CD4-positive, alpha-beta T cell treated with Interferon alpha-2 for 1 hour (primary cell): ENCODE results near the gene DNAJB13.

Source experiments
- DNase-seq, 2 donors: peaks; one replicate each; pipeline ENCODE4 v3.0.0-alpha.2; 2020 to 2022

The DNAJB13 gene

DNA sequence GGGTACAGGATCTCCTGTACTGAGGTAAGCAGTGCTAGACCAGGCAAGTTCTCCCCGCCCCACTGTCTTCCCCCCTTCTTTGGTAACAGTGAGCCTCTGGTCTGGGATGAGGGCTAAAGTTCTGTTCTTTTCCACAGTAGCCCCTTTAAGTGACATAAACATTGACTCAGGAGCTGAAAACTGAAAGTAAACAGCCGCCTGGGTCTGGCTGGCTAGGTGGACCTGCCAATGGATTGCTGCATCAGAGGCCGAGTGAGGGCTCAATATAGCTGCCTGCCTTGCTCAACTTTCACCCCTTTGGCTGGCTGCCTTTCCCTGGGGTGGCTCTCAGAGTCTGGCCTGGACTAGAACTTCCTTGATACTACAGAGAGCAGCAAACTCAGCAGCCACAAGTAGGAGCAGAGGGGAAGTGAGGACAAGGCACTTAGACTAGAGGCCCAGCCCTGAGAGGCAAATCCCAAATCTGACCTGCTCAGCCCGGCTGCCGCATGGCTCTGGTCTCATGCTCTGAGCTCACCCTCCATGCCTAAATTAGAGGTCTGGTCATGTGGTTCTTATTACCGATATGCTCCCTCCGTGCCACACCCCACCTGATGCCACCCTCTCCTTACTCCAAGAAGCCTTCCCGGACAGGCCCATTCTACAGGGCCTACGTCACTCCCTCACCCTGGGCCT is 67.6 kb downstream of the DNAJB13 start:
- peak in 1 of 2 donors; percentile 61 for DNase-seq

GRCh38 chr11:74019104-74019738 is 68.4 kb downstream of the DNAJB13 start:
- DNase-seq = no peak

DNA sequence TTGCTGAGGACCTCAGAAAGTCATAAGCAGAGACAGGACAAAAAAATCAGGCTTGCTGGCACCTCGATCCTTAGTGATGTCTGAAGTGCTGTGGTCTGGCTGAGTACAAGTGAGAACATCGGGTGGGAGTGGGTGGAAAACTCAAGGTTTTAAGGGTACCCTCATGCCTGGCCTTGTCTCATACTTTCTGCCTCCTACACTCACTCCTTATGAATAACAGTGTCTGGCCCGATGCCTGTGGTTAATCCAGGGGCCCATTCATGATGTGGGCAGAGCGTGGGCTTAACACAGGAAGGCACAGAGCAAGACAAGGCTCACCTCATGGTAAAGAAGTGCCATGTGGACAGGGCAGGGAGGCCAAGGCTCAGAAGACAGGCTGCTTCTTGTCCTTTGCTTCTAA is 69.0 kb downstream of the DNAJB13 start:
- DNase-seq = peak in 1 of 2 donors; percentile 37
